Fibroblast of skin of scalp (primary cell): Measurements from ENCODE around the gene SMURF1.

Experiments used
- DNase-seq: peaks from one replicate; pipeline ENCODE4 v3.0.0-alpha.2; 2013

The SMURF1 gene

GRCh38 chr7:99028261-99028973, 115.5 kb downstream of the SMURF1 start:
- no peak for DNase-seq

GRCh38 chr7:99027841-99028240, 116.1 kb downstream of the SMURF1 start:
- DNase-seq = no peak

DNA sequence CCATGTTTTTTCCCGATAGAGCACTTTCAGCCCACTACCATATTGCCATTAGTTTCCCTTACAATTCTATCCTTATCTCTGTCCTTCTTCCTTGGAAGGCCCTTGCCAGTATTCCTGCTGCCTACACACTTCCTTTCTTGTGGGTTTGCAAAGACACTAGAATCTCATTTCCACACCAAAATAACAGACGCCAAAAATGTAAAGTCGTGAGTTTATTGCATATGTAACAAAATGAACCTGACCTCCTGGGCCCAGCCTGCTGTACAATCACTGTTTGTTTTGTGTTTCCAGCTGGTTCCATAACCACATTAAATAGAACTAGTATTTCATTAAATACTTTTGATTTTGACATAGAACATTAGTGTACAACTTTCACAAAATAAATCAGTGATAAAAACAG, 116.7 kb downstream of the SMURF1 start:
- no peak for DNase-seq

GRCh38 chr7:99024066-99024465, 119.8 kb downstream of the SMURF1 start:
- peak; percentile 80 for DNase-seq

DNA sequence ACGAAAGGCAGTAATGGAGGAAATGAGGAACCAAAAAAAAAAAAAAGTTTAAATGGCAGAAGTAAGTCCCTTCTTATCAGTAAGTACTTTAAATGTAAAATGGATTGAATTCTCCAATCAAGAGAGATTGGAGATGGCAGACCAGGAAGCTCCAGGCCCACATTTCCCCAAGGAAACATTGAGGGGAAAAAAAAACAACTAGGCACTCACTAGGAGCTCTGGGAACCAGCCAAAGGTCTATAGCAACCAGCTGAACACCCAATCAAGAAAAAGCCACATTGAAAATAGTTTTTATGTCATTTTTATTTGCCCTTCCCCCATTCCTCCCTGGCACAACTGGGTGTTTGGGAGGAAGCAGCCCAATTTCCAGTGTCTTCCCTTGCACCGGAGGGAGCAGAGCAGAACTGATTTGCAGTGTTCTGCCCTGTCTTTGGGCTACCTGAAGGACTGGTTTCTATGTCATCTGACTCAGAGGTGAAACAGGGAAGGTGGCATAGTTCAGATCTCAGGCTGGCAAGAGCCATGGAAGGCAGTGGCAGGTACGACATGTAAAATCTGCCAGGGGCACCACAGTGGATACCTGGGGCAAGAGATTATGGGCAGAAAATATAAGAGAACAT, 121.9 kb downstream of the SMURF1 start:
- DNase-seq = peak; percentile 47

DNA sequence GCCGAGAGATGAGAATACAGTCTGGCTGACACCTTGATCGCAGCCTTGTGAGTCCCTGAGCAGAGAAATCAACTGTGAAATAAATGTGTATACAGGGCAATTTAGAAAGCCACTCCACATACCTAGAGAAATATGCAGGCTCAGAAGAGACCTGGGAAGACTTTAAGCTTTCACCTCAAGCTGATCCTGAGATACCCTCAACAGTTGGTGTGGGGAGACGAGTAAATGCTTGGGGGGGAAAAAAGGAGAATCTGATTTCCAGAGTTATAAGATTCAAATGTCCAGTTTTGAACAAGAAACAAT, 123.5 kb downstream of the SMURF1 start:
- no peak for DNase-seq

- DNase-seq = no peak
These were observed 124.1 kb downstream of the SMURF1 start for GRCh38 chr7:99019523-99020412.

DNA sequence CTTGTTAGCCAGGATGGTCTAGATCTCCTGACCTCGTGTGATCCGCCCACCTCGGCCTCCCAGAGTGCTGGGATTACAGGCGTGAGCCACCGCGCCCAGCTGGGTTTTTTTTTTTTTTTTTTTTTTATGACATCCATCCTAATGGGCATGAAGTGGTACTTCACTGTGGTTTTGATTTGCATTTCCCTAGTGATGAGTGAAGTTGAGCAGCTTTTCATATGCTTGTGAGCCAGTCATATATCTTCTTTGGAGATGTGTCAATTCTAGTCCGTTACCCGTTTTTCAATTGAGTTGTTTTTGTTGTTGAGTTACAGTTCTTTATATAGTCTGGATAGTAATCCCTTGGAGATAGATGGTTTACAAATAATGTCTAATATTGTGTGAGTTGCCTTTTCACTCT, 127.7 kb downstream of the SMURF1 start:
- no peak for DNase-seq

DNA sequence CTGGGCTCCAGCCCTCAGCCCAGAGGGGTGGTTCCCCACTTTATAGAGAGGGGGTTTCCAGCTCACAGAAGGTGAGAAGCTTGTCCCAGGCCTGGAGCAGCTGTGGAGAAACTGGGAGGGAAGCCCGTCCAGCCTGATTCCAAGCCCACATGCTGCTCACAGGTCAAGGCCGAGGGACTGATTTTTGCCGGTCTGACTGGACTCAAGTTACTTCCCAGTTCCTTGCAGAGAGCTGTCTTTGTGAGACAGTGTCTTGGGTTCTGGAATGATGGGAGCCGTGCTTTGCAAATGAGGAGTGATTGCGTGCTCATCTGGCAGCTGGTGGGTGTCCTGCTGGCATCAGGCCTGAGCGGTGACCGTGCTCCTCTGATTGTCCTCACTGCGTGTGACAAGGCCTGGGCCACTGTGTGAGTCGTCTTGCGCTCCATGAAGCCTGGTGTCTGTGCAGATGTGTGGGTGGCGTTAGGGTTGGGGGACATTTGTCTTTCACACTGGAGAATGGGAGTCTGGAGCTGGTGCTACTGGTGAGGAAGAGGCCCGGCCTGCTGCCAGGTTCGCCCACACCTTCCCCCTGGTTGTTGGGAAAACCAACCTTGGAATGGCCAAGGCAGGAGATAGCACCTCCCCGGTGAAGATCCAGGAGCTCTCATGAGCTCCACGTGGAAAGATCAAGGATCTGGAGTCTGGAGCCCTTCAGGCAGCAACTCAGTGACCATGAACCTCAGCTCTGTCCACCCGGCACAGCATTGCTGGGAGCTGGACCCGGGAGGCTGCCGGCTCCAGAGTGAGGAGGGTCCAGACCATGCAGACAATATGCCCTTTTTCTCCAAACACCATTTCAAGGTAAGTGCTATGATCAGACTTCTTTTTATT, 129.6 kb downstream of the SMURF1 start:
- DNase-seq = no peak

- no peak for DNase-seq
These were observed 130.4 kb downstream of the SMURF1 start for GRCh38 chr7:99013266-99014112.

DNA sequence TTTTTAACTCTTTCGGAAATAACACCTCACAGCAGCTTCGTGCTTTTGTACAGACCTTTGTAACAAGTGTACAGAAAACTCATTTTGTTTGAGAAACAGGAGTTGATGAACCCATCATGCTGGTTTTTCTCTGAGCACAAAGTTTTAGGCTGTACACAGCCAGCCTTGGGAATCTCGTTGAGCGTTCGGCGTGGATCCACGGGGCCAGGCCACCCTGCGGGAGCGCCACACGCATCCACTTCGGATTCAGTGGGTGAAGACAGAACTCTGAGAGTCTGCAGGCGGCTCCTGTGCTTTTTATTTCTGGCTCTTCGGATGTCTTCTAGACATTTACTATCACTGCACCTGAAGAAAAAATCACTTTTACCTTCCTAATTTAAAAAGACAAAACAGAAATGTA, 131.2 kb downstream of the SMURF1 start:
- DNase-seq = no peak

DNA sequence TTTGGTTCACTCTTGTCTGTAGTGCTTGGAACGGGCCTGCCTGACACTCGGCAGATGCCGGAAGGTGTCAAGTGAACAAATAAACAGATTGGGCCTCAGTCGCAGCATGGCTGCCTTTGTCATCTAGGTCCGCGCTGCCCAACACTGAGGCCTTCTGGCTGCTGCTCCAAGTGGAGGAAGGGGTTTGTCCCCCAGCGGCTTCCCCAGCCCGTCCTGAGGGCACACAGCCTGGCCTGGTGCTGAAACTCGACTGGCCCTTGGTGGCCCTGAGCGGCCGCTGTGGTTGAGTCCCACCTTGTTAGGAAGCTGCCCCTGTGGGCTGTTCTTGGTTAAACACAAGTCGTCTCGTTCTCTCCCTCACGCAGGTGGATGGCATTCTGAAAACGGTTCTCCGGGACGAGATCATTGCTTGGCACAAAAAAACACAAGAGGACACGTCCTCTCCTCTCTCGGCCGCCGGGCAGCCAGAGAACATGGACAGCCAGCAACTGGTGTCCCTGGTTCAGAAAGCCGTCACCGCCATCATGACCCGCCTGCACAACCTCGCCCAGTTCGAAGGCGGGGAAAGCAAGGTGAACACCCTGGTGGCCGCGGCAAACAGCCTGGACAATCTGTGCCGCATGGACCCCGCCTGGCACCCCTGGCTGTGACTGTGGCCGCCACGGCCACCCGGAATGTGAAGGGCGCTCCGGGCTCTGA, 132.1 kb downstream of the SMURF1 start:
- no peak for DNase-seq

DNA sequence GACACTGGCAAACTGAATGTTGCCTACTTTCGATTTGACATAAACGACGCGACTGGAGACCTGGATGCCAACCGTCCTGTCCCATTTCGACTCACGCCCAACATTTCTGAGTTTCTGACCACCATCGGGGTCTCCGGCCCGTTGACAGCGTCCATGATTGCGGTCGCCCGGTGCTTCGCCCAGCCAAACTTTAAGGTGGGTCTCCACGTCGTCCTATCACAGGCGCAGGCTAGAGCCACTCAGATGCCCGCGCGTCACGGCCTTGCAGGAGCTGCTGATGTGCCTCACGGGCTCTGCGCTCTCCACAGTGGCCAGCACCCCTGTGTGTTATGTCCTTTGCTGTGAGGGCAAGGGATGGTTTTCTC, 132.6 kb downstream of the SMURF1 start:
- DNase-seq = no peak

DNA sequence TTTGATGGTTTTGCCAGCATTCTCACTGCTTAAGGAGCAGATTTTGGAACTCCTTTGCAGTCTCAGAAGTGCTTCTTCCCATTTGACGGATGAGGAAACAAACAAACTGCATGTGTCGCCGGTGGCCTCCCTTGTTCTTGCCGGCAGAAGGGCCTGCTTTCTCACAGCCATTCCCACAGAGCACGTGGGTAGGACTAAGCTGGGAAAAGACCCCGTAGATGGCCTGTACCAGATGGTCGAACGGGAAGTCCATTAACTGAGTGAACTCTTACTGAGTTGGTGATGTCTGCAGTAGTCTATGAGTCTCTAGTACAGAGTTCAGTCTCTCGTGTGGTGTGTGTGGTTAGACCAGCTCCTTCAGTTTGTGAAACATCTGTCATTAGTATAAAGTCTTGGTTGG, 133.6 kb downstream of the SMURF1 start:
- DNase-seq = no peak

- DNase-seq = no peak
These were observed 134.9 kb downstream of the SMURF1 start for GRCh38 chr7:99008921-99009530.

GRCh38 chr7:99008181-99008631, 135.7 kb downstream of the SMURF1 start:
- no peak for DNase-seq

- no peak for DNase-seq
These were observed 137.0 kb downstream of the SMURF1 start for GRCh38 chr7:99006739-99007424.

DNA sequence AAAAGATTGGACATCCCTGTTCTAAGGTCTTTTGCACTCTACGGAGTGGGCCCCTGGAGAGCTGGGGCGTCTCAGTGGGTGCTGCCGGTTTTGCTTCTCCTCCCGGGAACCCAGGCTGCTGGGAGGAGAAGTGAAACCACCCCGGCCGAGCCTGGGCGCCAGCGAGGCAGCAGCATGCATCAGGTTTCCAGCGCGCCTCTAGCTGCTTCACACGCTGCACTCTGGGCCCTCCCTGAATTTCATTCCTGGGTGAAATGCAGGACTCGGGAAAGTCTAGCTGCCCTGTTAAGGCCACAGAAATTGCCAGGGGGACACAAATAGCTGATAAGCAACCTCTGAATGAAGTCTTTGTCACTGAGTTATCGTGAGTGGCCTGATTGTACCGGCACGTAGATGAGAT, 138.1 kb downstream of the SMURF1 start:
- no peak for DNase-seq

DNA sequence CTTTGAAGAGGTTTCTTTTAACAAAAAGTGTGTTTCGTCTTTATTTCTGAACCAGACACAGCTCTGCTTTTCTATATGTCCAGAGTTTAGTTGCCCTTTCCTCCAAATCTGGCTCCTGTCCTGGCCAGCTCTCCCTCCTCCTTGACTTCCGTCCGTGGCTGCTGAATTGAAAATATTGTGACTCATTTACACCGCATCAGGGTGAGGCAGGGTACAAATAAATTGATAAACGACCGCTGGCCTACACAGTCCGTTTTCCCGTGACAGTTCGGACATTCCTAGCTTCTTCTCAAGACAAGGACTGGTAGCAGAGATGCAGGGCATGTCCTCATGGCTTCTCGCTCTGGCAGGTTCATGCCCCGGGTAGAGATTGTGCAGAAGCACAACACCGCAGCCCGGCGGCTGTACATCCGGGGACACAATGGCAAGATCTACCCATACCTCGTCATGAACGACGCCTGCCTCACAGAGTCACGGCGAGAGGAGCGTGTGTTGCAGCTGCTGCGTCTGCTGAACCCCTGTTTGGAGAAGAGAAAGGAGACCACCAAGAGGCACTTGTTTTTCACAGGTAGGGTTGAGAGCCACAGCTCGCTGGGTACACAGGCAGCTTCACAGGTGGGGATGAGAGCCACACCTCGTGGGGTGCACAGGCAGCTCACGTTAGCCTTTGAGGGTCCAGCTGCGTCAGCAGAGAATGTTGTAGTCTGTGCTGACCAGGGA, 139.0 kb downstream of the SMURF1 start:
- no peak for DNase-seq
